Measurements from ENCODE around the gene ZCRB1. TPM values are rescaled to one million over a fixed set of nuclear protein-coding genes. Genes with fewer than 3 reads are reported as not detected.
A peak's percentile ranks its signal among the peaks of the same experiment; 100 is the strongest.

Gene ZCRB1
- total RNA-seq, 1 donor from 2014 or later = 43.2 TPM

- no peak for TF ChIP-seq CTCF (IDR thresholded peaks at IDR 0.05; ENCODE audit: partially characterized antibody, unreplicated experiment)
- Mint-ChIP-seq H3K36me3 (ENCODE audit: unreplicated experiment) (no peaks in the 10 kb centered on the region), H3K4me1 (ENCODE audit: low read depth, unreplicated experiment) (no peaks in the 10 kb centered on the region), H3K9me3 (ENCODE audit: unreplicated experiment) (no peaks in the 10 kb centered on the region), H3K4me3 (ENCODE audit: unreplicated experiment) (no peak overlapping the region), H3K27ac (ENCODE audit: unreplicated experiment) (no peak overlapping the region), H3K27me3 (ENCODE audit: unreplicated experiment) (peaks cover 2% of the 10 kb centered on the region)
- DNase-seq = no peak
Measured at GRCh38 chr12:42298887-42299286, 27.0 kb downstream of the ZCRB1 start.

- DNase-seq = no peak
- H3K9me3 Mint-ChIP-seq (ENCODE audit: unreplicated experiment) = no peaks in the 10 kb centered on the region
- no peaks in the 10 kb centered on the region for H3K36me3 Mint-ChIP-seq (ENCODE audit: unreplicated experiment)
- TF ChIP-seq CTCF (IDR thresholded peaks at IDR 0.05; ENCODE audit: partially characterized antibody, unreplicated experiment) = peak; percentile 67
- H3K4me1 Mint-ChIP-seq (ENCODE audit: low read depth, unreplicated experiment) = no peaks in the 10 kb centered on the region
- no peaks in the 10 kb centered on the region for H3K27me3 Mint-ChIP-seq (ENCODE audit: unreplicated experiment)
- H3K4me3 Mint-ChIP-seq (ENCODE audit: unreplicated experiment) = no peak overlapping the region
- no peak overlapping the region for H3K27ac Mint-ChIP-seq (ENCODE audit: unreplicated experiment)
Measured at GRCh38 chr12:42296503-42297109, 29.3 kb downstream of the ZCRB1 start.

- no peaks in the 10 kb centered on the region for H3K27me3 Mint-ChIP-seq (ENCODE audit: unreplicated experiment)
Measured at GRCh38 chr12:42291680-42292079, 34.2 kb downstream of the ZCRB1 start.

DNA sequence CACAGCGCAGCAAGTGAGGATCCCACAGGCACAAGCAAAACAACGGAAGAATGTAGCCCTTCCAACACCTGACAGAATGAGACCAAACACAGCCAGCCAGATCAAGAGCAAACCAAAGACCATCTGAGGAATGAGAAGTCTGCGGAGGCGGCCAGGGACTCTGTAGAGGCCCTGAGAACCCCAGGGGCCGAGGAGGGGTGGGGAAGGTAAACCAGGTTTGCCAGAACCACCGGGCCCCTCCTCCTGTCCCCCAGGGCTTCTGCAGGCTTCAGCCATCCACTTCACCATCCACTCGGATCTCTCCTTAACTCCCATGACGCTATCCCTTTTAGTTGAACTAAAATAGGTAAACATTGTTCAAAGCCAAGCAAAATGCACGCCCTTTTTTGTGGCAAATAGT is 37.4 kb downstream of the ZCRB1 start:
- TF ChIP-seq CTCF (IDR thresholded peaks at IDR 0.05; ENCODE audit: partially characterized antibody, unreplicated experiment) = no peak
- H3K9me3 Mint-ChIP-seq (ENCODE audit: unreplicated experiment) = no peaks in the 10 kb centered on the region
- no peak for DNase-seq

More at GRCh38 chr12:42291680-42292079, 34.2 kb downstream of the ZCRB1 start:
- H3K27ac Mint-ChIP-seq (ENCODE audit: unreplicated experiment) = no peak overlapping the region
- H3K4me1 Mint-ChIP-seq (ENCODE audit: low read depth, unreplicated experiment) = no peaks in the 10 kb centered on the region
- no peak for DNase-seq
- no peak for TF ChIP-seq CTCF (IDR thresholded peaks at IDR 0.05; ENCODE audit: partially characterized antibody, unreplicated experiment)
- H3K4me3 Mint-ChIP-seq (ENCODE audit: unreplicated experiment) = no peak overlapping the region
- no peaks in the 10 kb centered on the region for H3K9me3 Mint-ChIP-seq (ENCODE audit: unreplicated experiment)
- H3K36me3 Mint-ChIP-seq (ENCODE audit: unreplicated experiment) = no peaks in the 10 kb centered on the region

DNA sequence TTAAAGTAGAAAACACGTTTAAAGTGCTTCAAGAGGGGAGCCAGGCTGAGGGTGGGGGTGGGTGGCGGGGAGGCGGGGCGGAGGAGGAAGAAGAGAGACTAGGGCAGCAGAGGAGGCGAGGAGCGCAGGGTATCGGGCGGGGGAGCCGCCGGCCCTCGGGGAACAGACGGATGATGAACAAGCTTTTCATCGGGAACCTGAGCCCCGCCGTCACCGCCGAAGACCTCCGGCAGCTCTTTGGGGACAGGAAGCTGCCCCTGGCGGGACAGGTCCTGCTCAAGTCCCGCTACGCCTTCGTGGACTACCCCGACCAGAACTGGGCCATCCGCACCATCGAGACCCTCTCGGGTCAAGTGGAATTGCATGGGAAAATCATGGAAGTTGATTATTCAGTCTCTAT is 39.2 kb downstream of the ZCRB1 start:
- no peak overlapping the region for H3K4me3 Mint-ChIP-seq (ENCODE audit: unreplicated experiment)
- no peaks in the 10 kb centered on the region for H3K27me3 Mint-ChIP-seq (ENCODE audit: unreplicated experiment)
- no peaks in the 10 kb centered on the region for H3K9me3 Mint-ChIP-seq (ENCODE audit: unreplicated experiment)
- H3K4me1 Mint-ChIP-seq (ENCODE audit: low read depth, unreplicated experiment) = no peaks in the 10 kb centered on the region
- H3K36me3 Mint-ChIP-seq (ENCODE audit: unreplicated experiment) = no peaks in the 10 kb centered on the region
- H3K27ac Mint-ChIP-seq (ENCODE audit: unreplicated experiment) = no peak overlapping the region
- no peak for TF ChIP-seq CTCF (IDR thresholded peaks at IDR 0.05; ENCODE audit: partially characterized antibody, unreplicated experiment)
- no peak for DNase-seq

More for the DNA sequence above, 37.4 kb downstream of the ZCRB1 start:
- H3K27me3 Mint-ChIP-seq (ENCODE audit: unreplicated experiment) = no peaks in the 10 kb centered on the region
- H3K27ac Mint-ChIP-seq (ENCODE audit: unreplicated experiment) = no peak overlapping the region
- H3K36me3 Mint-ChIP-seq (ENCODE audit: unreplicated experiment) = no peaks in the 10 kb centered on the region
- H3K4me3 Mint-ChIP-seq (ENCODE audit: unreplicated experiment) = no peak overlapping the region
- H3K4me1 Mint-ChIP-seq (ENCODE audit: low read depth, unreplicated experiment) = no peaks in the 10 kb centered on the region
